Measurements from ENCODE around the gene GAS1.

Gene GAS1

DNA sequence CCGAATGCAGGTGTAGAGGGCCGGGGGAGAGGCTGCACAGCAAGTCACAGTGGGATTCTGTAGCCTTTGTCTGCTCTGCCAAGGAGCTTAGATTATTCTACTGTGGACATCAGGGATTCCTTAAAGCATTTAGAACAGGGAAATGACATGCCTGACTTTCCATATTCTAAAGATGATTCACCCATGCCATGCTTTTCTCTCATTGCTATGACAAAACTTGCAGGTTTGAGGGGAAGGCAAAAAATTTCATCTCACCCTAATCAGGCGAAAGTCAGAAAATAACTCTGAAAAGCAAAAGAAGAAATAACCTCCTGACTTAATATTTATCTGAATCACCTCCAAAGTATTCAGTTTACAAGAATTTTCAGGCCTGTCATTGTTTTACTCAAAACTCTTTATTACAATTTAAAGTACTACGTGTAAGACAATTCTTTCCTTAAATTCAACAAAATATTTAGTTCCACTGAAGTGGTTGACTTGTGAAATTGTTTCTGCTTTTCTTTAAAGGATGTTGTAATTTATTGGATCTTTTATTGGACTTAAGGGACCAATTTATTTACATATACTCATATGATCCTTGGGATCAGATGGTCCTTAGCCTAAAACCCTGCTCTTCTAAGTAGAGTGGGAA is 30.0 kb upstream of the GAS1 start:
- DNase-seq (ENCODE audit: low read depth), result peak; percentile 50
- TF ChIP-seq, protein P1, sequence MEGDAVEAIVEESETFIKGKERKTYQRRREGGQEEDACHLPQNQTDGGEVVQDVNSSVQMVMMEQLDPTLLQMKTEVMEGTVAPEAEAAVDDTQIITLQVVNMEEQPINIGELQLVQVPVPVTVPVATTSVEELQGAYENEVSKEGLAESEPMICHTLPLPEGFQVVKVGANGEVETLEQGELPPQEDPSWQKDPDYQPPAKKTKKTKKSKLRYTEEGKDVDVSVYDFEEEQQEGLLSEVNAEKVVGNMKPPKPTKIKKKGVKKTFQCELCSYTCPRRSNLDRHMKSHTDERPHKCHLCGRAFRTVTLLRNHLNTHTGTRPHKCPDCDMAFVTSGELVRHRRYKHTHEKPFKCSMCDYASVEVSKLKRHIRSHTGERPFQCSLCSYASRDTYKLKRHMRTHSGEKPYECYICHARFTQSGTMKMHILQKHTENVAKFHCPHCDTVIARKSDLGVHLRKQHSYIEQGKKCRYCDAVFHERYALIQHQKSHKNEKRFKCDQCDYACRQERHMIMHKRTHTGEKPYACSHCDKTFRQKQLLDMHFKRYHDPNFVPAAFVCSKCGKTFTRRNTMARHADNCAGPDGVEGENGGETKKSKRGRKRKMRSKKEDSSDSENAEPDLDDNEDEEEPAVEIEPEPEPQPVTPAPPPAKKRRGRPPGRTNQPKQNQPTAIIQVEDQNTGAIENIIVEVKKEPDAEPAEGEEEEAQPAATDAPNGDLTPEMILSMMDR (IDR thresholded peaks at IDR 0.05; ENCODE audit: insufficient read depth, low read depth, low read length, missing control alignments), result no peak
- H3K4me3 ChIP-seq (ENCODE audit: low read length), result no peak overlapping the region

DNA sequence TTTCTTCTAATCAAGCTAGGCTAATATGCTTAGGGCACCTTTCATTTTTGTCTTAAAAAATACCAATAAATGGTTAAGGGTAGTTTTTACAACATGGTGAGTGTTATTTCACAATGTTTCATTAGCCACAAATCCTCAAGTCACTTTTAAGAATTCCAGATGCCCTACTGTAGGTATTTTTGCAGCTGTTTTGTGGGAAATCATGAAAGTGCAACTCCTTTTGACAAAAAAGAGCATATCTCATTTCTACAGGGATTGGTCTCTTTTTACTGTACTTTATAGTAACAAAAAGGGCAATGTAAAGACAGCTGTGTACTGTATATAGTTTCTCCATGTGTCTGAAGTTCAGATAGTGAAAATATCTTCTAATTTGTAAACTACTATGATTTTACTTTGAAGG is 28.3 kb upstream of the GAS1 start:
- H3K4me3 ChIP-seq (ENCODE audit: low read length), result no peak overlapping the region
- TF ChIP-seq, protein P1 (IDR thresholded peaks at IDR 0.05; ENCODE audit: insufficient read depth, low read depth, low read length, missing control alignments), result no peak
- DNase-seq (ENCODE audit: low read depth), result no peak

DNA sequence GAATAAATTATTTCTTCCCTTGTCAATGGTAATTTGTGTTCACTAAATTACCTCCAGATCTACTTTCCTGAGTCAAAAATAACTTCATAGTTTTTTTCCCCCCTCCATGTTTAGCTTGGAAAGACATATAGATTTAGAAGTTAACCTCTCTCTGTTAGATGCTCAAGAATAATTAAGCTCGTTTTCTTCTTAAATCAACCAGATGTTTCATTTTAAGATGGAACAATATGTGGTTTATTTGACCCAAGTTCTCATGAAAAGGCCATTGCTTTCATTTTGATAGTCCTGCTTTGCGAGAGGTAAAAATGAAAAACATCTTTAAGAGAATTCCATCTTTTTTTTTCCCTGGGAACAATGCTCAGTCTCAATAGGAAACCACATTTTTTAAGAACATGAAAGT is 27.7 kb upstream of the GAS1 start:
- H3K4me3 ChIP-seq (ENCODE audit: low read length), result no peak overlapping the region
- no peak for DNase-seq (ENCODE audit: low read depth)
- TF ChIP-seq, protein P1 (IDR thresholded peaks at IDR 0.05; ENCODE audit: insufficient read depth, low read depth, low read length, missing control alignments), result no peak

DNA sequence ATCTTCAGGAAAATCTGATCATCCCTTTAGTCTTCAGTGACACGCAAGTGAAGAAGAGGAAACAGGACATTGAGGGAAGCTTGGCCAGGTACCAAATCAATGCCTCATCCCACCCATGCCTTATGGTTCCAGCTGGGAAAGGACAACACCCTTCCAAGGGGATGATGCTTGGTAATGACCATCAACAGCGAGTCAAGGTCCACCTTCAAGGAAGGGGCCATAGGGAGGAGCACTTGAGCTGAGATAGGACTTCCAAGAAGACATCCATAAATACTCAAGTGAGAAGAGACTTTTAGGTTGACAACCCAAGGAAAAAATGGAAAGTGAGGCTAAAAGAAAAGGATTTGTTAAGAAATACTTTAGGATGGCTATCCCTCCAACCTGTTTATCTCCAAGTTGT is 27.1 kb upstream of the GAS1 start:
- TF ChIP-seq, protein P1 (IDR thresholded peaks at IDR 0.05; ENCODE audit: insufficient read depth, low read depth, low read length, missing control alignments), result no peak
- no peak for DNase-seq (ENCODE audit: low read depth)
- H3K4me3 ChIP-seq (ENCODE audit: low read length), result no peak overlapping the region

DNA sequence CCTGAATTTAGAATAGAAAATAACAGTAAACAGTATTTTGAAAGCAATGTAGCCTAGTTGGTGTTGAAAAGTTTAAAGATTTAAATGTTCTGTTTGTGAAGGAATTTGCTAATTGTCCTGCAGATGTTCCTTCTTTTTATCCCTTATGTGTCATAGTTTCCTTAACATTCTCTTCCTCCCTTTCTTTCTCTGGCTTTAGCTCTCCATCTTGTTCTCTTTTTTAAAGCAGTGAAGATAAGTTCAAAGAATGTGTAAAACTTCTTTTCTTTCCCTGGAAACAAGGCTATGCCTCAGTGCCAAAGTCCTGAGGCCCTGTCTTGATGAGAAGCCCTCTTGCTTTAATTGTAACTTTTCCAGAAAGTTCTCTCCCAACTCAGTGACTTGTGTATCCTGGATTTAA is 24.4 kb upstream of the GAS1 start:
- H3K4me3 ChIP-seq (ENCODE audit: low read length), result no peak overlapping the region
- TF ChIP-seq, protein P1 (IDR thresholded peaks at IDR 0.05; ENCODE audit: insufficient read depth, low read depth, low read length, missing control alignments), result no peak
- DNase-seq (ENCODE audit: low read depth), result no peak

DNA sequence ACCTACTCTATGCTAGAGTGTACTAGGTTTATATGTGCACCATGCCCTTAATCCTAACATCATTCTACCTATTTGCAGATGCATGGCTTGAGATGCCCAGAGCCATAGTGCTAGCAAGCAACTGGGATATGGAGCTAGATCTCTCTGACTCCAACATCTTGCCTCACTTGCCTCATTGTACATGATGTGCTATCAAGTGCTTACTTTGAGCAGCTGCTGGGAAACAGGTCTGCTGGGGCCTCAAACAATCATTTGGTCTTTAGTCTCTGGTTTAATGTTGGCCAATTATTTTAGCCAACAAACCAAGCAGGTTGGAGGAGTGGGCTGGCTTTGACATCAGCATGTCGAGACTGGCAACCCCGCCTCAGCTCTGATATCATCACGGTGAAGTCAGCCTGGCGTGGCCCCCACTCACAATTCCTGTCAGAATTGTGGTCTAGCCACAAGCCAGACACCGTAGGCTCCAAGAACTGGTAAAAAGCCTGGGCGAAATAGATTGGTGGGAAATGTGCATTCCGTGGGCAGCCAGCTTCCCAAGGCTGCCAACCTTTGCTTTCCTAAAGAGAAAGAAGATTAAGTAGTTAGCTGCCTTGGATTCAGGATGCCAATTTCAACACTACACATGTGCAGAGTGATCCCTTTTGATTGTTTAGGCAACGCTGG is 21.1 kb upstream of the GAS1 start:
- H3K4me3 ChIP-seq (ENCODE audit: low read length), result no peak overlapping the region
- DNase-seq (ENCODE audit: low read depth), result peak; percentile 54
- TF ChIP-seq, protein P1 (IDR thresholded peaks at IDR 0.05; ENCODE audit: insufficient read depth, low read depth, low read length, missing control alignments), result no peak

Measured in epithelial cell of esophagus (primary cell).